BE2C (cell line): ENCODE results near the gene CACTIN. TPM values are rescaled to one million over a fixed set of nuclear protein-coding genes. Genes with fewer than 3 reads are reported as not detected.

Source experiments
- DNase-seq: peaks from one replicate; pipeline ENCODE4 v3.0.0-alpha.2; 2020
- H3K27me3 ChIP-seq: fragments of 250-450 bp; sonication (Bioruptor Pico); 2 replicates; pipeline ENCODE4 v1.5.1; 2020; ENCODE audit warnings: mild to moderate bottlenecking
- H3K36me3 ChIP-seq: fragments of 250-450 bp; sonication (Bioruptor Pico); 2 replicates; pipeline ENCODE4 v1.5.1; 2020; ENCODE audit warnings: mild to moderate bottlenecking
- H3K4me1 ChIP-seq: fragments of 250-450 bp; sonication (Bioruptor Pico); 2 replicates; pipeline ENCODE4 v1.5.1; 2020
- H3K4me3 ChIP-seq: 2 replicates; pipeline ENCODE4 v1.5.1; 2011; ENCODE audit warnings: low read depth, low read length
- H3K9me3 ChIP-seq: fragments of 250-450 bp; sonication (Bioruptor Pico); 2 replicates; pipeline ENCODE4 v1.5.1; 2020
- polyA plus RNA-seq: library from polyadenylated mRNA; unstranded; fragments of >200 nt; gene quantifications from one replicate; pipeline ENCODE4 v1.2.1, GENCODE V29; 2012; ENCODE audit warnings: low read depth, missing spikeins; ENCODE audit not compliant: insufficient read length, insufficient read depth
- TF ChIP-seq, protein P1 (sequence below): IDR thresholded peaks from 2 replicates; pipeline ENCODE4 v1.5.1; 2012; ENCODE audit warnings: mild to moderate bottlenecking, low read depth, low read length

Gene CACTIN
- 92.4 TPM for polyA plus RNA-seq

GRCh38 chr19:3626473-3627350 is at the start of gene CACTIN:
Gene CACTIN, minus strand, starts transcription at chr19:3626790. Its CDS starts 28 bp downstream, at chr19:3626762.
- peak; percentile 99 for DNase-seq
- no peaks in the 10 kb centered on the region for H3K9me3 ChIP-seq
- no peaks in the 10 kb centered on the region; the same call in 1 of the 2 replicates for H3K4me1 ChIP-seq
- TF ChIP-seq, protein P1, sequence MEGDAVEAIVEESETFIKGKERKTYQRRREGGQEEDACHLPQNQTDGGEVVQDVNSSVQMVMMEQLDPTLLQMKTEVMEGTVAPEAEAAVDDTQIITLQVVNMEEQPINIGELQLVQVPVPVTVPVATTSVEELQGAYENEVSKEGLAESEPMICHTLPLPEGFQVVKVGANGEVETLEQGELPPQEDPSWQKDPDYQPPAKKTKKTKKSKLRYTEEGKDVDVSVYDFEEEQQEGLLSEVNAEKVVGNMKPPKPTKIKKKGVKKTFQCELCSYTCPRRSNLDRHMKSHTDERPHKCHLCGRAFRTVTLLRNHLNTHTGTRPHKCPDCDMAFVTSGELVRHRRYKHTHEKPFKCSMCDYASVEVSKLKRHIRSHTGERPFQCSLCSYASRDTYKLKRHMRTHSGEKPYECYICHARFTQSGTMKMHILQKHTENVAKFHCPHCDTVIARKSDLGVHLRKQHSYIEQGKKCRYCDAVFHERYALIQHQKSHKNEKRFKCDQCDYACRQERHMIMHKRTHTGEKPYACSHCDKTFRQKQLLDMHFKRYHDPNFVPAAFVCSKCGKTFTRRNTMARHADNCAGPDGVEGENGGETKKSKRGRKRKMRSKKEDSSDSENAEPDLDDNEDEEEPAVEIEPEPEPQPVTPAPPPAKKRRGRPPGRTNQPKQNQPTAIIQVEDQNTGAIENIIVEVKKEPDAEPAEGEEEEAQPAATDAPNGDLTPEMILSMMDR = no peak
- H3K27me3 ChIP-seq = no peaks in the 10 kb centered on the region
- H3K4me3 ChIP-seq = peak within 1 kb of the TSS; percentile 96
- H3K36me3 ChIP-seq = peaks cover 5% of the 10 kb centered on the region

DNA sequence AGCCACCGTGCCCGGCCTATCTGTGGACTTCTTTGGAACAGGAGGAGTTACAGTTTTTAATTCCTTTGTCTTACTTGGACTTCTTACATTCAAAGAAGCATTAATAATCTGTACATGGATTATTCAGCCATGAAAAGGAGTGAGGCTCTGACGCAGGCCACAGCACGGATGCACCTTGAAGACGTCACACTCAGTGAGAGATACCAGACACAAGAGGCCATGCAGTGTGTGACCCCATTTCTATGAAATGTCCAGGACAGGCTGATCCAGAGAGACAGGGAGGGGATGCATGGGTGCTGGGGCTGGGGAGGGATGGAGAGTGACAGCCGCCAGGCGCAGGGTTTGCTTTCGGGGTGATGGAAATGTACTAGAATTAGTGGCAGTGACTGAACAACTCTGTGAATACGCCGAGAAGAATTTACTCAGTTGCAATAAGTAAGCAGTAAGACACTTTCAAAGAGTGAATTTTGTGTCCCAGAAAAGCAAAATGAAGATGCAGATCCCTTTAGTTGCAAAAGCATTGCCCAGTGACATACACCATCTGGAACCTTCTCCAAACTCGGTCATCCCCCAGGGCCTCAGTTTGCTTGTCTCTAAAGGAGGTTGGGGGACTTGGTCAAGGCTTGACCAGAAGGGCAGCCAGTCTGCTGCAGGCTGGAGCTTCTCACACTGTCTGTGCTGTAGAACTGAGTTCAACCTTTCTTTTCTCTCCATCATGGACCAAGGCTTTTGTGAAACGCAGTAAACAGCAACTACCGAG is 48.4 kb upstream of the CACTIN start:
- Histone ChIP-seq H3K36me3 (no peaks in the 10 kb centered on the region), H3K4me3 (no peak overlapping the region), H3K27me3 (no peaks in the 10 kb centered on the region), H3K4me1 (no peaks in the 10 kb centered on the region), H3K9me3 (no peaks in the 10 kb centered on the region)
- no peak for DNase-seq
- TF ChIP-seq, protein P1 = no peak

- no peaks in the 10 kb centered on the region for H3K27me3 ChIP-seq
- no peak overlapping the region for H3K4me3 ChIP-seq
- no peaks in the 10 kb centered on the region for H3K36me3 ChIP-seq
- no peak for DNase-seq
- TF ChIP-seq, protein P1 = no peak
- no peaks in the 10 kb centered on the region for H3K9me3 ChIP-seq
- no peaks in the 10 kb centered on the region for H3K4me1 ChIP-seq
Measured at GRCh38 chr19:3673506-3674439, 47.2 kb upstream of the CACTIN start.

- DNase-seq = no peak
- no peaks in the 10 kb centered on the region for H3K9me3 ChIP-seq
- H3K36me3 ChIP-seq = no peaks in the 10 kb centered on the region
- TF ChIP-seq, protein P1 = no peak
- H3K27me3 ChIP-seq = no peaks in the 10 kb centered on the region
- no peak overlapping the region for H3K4me3 ChIP-seq
- H3K4me1 ChIP-seq = no peaks in the 10 kb centered on the region
Measured at GRCh38 chr19:3672993-3673392, 46.4 kb upstream of the CACTIN start.

DNA sequence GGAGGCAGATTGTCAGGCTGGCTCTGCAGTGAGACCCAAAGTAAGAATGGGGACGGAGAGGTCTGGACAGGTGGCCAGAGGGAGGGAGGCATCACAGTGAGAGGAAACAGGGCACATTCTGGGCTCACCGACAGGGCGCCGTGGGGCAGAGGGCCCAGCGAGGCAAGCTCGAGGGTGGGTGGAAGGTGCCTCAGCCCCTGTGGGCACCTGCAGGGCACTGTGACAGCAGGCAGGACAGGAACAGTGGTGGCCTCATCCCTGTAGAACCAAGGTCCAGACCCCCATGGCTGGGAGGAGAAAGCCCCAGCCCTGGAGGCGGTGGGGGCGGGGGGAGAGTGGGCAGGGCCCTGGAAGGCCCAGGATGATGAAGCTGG is 46.0 kb upstream of the CACTIN start:
- no peak for DNase-seq
- H3K4me1 ChIP-seq = no peaks in the 10 kb centered on the region
- no peaks in the 10 kb centered on the region for H3K36me3 ChIP-seq
- TF ChIP-seq, protein P1 = no peak
- no peaks in the 10 kb centered on the region for H3K9me3 ChIP-seq
- no peak overlapping the region for H3K4me3 ChIP-seq
- H3K27me3 ChIP-seq = no peaks in the 10 kb centered on the region
